ENCODE data around the gene RFX6.

The RFX6 gene

DNA sequence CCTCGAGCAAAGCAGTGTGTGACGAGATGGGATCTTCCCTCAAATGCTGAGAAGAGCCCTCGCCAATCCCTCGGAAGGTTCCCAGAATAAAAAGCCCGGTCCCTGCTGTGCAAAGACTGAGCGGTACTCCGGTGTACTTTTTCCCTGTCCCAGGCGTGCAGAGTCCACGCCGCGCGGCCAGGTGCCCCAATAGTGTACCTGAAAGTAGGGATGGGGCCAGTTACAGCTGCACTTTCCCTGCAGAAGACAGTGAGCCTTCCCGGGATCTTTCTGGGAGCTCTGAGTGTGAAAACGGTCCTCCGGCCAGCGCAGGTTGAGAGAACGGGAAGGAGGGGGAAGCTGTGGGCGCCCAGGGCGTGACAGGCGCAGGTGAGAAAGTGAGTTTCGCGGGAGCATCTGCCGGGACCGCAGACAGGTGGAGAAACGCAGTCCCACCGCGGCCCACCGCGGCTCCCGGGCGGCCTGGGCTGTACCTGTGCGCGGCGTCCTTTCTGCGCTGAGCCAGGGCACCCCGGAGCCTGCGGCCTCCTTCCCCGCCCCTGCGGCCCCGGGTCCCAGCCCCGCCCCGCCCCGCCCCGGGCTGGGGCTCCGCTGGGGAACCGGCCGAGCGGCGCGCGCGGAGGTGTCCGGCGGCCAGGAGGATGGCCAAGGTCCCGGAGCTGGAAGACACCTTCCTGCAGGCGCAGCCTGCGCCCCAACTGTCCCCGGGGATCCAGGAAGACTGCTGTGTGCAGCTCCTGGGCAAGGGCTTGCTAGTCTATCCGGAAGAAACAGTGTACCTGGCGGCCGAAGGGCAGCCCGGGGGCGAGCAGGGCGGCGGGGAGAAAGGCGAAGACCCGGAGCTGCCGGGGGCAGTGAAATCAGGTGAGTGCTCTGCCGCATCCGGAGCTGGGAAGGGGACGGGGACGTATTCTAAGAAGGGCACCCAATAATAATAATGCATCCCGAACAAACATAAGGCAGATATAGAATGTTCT is at the start of gene RFX6 (continued):
- TF ChIP-seq ZNF266 (tag by site-specific recombination; IDR thresholded peaks at IDR 0.05; ENCODE audit: low read depth) (no peak), SP2 (tag by site-specific recombination; IDR thresholded peaks at IDR 0.05) (0 out of 2 replicates have a peak, but pooled peaks have one; percentile 9), MEIS1 (CRISPR knock-in tag; IDR thresholded peaks at IDR 0.05; ENCODE audit: borderline replicate concordance) (no peak), ZNF302 (tag by site-specific recombination; IDR thresholded peaks at IDR 0.05; ENCODE audit: low read depth) (no peak), ZBTB21 (tag by site-specific recombination; IDR thresholded peaks at IDR 0.05) (no peak), SP7 (tag by site-specific recombination; IDR thresholded peaks at IDR 0.05) (no peak), TCF7L2 (IDR thresholded peaks at IDR 0.05; ENCODE audit: borderline replicate concordance, low read depth, low read length) (no peak), ZNF366 (tag by site-specific recombination; conservative IDR thresholded peaks at IDR 0.05) (no peak), ZNF146 (tag by site-specific recombination; IDR thresholded peaks at IDR 0.05) (no peak), ZBTB20 (tag by site-specific recombination; IDR thresholded peaks at IDR 0.05) (peak; percentile 85), ZNF501 (tag by site-specific recombination; IDR thresholded peaks at IDR 0.05) (no peak), ZNF16 (tag by site-specific recombination; IDR thresholded peaks at IDR 0.05; ENCODE audit: low read depth) (no peak), ZFP41 (tag by site-specific recombination; IDR thresholded peaks at IDR 0.05; ENCODE audit: borderline replicate concordance) (no peak), KLF1 (tag by site-specific recombination; IDR thresholded peaks at IDR 0.05) (peak; percentile 23; the same call in 1 of the 2 replicates), ZNF341 (tag by site-specific recombination; IDR thresholded peaks at IDR 0.05; ENCODE audit: low read depth) (peak; percentile 51), ZNF549 (tag by site-specific recombination; IDR thresholded peaks at IDR 0.05) (no peak), ZNF350 (tag by site-specific recombination; IDR thresholded peaks at IDR 0.05) (no peak), ZNF777 (tag by site-specific recombination; IDR thresholded peaks at IDR 0.05; ENCODE audit: borderline replicate concordance) (no peak), PRDM1 (tag by site-specific recombination; IDR thresholded peaks at IDR 0.05) (no peak; the same call in 1 of the 2 replicates), MYNN (tag by site-specific recombination; IDR thresholded peaks at IDR 0.05; ENCODE audit: borderline replicate concordance) (no peak), ZNF335 (tag by site-specific recombination; conservative IDR thresholded peaks at IDR 0.05) (peak; percentile 99), ZNF664 (tag by site-specific recombination; IDR thresholded peaks at IDR 0.05) (no peak), ZSCAN16 (tag by site-specific recombination; IDR thresholded peaks at IDR 0.05) (no peak)
- TF ChIP-seq, protein P1, sequence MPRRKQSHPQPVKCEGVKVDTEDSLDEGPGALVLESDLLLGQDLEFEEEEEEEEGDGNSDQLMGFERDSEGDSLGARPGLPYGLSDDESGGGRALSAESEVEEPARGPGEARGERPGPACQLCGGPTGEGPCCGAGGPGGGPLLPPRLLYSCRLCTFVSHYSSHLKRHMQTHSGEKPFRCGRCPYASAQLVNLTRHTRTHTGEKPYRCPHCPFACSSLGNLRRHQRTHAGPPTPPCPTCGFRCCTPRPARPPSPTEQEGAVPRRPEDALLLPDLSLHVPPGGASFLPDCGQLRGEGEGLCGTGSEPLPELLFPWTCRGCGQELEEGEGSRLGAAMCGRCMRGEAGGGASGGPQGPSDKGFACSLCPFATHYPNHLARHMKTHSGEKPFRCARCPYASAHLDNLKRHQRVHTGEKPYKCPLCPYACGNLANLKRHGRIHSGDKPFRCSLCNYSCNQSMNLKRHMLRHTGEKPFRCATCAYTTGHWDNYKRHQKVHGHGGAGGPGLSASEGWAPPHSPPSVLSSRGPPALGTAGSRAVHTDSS (tag by site-specific recombination; IDR thresholded peaks at IDR 0.05), result no peak
- TF ChIP-seq, protein P2, sequence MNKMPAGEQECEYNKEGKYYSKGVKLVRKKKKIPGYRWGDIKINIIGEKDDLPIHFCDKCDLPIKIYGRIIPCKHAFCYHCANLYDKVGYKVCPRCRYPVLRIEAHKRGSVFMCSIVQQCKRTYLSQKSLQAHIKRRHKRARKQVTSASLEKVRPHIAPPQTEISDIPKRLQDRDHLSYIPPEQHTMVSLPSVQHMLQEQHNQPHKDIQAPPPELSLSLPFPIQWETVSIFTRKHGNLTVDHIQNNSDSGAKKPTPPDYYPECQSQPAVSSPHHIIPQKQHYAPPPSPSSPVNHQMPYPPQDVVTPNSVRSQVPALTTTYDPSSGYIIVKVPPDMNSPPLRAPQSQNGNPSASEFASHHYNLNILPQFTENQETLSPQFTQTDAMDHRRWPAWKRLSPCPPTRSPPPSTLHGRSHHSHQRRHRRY (tag by site-specific recombination; IDR thresholded peaks at IDR 0.05), result no peak
- TF ChIP-seq, protein P3, sequence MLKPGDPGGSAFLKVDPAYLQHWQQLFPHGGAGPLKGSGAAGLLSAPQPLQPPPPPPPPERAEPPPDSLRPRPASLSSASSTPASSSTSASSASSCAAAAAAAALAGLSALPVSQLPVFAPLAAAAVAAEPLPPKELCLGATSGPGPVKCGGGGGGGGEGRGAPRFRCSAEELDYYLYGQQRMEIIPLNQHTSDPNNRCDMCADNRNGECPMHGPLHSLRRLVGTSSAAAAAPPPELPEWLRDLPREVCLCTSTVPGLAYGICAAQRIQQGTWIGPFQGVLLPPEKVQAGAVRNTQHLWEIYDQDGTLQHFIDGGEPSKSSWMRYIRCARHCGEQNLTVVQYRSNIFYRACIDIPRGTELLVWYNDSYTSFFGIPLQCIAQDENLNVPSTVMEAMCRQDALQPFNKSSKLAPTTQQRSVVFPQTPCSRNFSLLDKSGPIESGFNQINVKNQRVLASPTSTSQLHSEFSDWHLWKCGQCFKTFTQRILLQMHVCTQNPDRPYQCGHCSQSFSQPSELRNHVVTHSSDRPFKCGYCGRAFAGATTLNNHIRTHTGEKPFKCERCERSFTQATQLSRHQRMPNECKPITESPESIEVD (tag by site-specific recombination; IDR thresholded peaks at IDR 0.05), result no peak
- TF ChIP-seq, protein P4, sequence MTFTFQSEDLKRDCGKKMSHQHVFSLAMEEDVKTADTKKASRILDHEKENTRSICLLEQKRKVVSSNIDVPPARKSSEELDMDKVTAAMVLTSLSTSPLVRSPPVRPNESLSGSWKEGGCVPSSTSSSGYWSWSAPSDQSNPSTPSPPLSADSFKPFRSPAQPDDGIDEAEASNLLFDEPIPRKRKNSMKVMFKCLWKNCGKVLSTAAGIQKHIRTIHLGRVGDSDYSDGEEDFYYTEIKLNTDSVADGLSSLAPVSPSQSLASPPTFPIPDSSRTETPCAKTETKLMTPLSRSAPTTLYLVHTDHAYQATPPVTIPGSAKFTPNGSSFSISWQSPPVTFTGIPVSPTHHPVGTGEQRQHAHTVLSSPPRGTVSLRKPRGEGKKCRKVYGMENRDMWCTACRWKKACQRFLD (tag by site-specific recombination; IDR thresholded peaks at IDR 0.05), result no peak
- TF ChIP-seq, protein P5, sequence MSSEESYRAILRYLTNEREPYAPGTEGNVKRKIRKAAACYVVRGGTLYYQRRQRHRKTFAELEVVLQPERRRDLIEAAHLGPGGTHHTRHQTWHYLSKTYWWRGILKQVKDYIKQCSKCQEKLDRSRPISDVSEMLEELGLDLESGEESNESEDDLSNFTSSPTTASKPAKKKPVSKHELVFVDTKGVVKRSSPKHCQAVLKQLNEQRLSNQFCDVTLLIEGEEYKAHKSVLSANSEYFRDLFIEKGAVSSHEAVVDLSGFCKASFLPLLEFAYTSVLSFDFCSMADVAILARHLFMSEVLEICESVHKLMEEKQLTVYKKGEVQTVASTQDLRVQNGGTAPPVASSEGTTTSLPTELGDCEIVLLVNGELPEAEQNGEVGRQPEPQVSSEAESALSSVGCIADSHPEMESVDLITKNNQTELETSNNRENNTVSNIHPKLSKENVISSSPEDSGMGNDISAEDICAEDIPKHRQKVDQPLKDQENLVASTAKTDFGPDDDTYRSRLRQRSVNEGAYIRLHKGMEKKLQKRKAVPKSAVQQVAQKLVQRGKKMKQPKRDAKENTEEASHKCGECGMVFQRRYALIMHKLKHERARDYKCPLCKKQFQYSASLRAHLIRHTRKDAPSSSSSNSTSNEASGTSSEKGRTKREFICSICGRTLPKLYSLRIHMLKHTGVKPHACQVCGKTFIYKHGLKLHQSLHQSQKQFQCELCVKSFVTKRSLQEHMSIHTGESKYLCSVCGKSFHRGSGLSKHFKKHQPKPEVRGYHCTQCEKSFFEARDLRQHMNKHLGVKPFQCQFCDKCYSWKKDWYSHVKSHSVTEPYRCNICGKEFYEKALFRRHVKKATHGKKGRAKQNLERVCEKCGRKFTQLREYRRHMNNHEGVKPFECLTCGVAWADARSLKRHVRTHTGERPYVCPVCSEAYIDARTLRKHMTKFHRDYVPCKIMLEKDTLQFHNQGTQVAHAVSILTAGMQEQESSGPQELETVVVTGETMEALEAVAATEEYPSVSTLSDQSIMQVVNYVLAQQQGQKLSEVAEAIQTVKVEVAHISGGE (tag by site-specific recombination; conservative IDR thresholded peaks at IDR 0.05; ENCODE audit: low read depth), result 0 out of 2 replicates have a peak, but pooled peaks have one; percentile 1
- TF ChIP-seq, protein P6, sequence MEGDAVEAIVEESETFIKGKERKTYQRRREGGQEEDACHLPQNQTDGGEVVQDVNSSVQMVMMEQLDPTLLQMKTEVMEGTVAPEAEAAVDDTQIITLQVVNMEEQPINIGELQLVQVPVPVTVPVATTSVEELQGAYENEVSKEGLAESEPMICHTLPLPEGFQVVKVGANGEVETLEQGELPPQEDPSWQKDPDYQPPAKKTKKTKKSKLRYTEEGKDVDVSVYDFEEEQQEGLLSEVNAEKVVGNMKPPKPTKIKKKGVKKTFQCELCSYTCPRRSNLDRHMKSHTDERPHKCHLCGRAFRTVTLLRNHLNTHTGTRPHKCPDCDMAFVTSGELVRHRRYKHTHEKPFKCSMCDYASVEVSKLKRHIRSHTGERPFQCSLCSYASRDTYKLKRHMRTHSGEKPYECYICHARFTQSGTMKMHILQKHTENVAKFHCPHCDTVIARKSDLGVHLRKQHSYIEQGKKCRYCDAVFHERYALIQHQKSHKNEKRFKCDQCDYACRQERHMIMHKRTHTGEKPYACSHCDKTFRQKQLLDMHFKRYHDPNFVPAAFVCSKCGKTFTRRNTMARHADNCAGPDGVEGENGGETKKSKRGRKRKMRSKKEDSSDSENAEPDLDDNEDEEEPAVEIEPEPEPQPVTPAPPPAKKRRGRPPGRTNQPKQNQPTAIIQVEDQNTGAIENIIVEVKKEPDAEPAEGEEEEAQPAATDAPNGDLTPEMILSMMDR (tag by site-specific recombination; IDR thresholded peaks at IDR 0.05), result no peak

Measured in HEK293 (cell line).